ENCODE results near the gene FRMD5.
"Not testable (repeated sequence)": the region's sequence is repeated elsewhere in the genome, so short reads cannot be mapped to it uniquely, and the experiment has no call there.

The FRMD5 gene

DNA sequence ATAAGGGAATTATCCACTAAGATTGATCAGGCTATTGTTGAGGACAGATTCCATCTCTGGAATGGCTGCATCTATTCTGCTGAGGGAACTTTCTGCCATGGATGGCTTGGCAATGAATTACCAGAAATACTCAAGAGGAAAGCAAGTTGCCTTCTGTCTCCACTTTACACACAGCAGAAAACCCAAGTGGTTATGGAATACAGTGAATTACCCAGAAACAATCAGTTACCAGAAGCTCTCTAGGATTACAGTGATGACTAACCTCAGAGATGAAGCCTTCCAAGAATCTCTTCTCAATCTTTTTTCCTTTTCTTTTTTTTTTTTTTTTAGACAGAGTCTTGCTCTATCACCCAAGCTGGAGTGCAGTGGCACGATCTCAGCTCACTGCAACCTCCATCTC, 185.0 kb downstream of the FRMD5 start:
- H3K4me3 ChIP-seq (ENCODE audit: low read depth, low read length): no peak overlapping the region
- TF ChIP-seq CTCF (IDR thresholded peaks at IDR 0.05; ENCODE audit: borderline replicate concordance, insufficient read depth, low read depth, low read length): no peak

- H3K4me3 ChIP-seq (ENCODE audit: low read depth, low read length): no peak overlapping the region
- no peak for TF ChIP-seq CTCF (IDR thresholded peaks at IDR 0.05; ENCODE audit: borderline replicate concordance, insufficient read depth, low read depth, low read length)
Measured at GRCh38 chr15:44009038-44009437, 186.0 kb downstream of the FRMD5 start.

DNA sequence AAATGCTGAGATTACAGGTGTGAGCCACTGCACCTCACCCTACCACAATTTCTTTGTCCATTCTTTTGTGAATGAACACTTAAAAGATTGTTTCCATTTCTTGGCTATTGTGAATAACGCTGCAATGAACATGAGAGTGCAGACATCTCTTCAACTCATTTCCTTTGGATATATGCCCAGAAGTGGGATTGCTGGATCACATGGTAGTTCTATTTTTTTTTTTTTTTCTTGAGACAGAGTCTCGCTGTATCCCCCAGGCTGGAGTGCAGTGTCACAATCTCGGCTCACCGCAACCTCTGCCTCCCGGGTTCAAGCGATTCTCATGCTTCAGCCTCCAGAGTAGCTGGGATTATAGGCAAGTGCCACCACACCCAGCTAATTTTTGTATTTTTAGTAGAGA, 194.8 kb downstream of the FRMD5 start:
- not testable (repeated sequence) for H3K4me3 ChIP-seq (ENCODE audit: low read depth, low read length)

DNA sequence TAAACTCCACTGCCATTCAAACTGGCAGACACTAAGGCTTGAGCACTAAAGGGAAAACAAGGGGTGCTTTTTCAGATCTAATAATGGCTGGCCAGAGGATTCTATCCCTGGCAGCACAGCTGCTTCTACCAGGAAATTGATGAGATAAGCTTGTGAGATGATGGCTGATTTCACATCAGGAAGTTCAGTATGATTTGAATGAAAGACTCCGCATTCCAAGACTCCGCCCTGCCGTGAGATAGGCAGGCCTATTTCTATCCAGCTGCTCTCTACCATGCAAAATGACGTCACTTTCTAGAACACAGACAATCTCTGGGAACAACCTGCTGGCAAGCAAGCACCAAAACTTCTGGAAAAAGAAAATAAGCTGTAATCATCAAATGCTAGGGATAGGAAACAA, 196.5 kb downstream of the FRMD5 start:
- no peak for TF ChIP-seq CTCF (IDR thresholded peaks at IDR 0.05; ENCODE audit: borderline replicate concordance, insufficient read depth, low read depth, low read length)
- H3K4me3 ChIP-seq (ENCODE audit: low read depth, low read length): no peak overlapping the region

GRCh38 chr15:43991206-43991605, 203.9 kb downstream of the FRMD5 start:
- TF ChIP-seq CTCF (IDR thresholded peaks at IDR 0.05; ENCODE audit: borderline replicate concordance, insufficient read depth, low read depth, low read length): no peak
- H3K4me3 ChIP-seq (ENCODE audit: low read depth, low read length): no peak overlapping the region

DNA sequence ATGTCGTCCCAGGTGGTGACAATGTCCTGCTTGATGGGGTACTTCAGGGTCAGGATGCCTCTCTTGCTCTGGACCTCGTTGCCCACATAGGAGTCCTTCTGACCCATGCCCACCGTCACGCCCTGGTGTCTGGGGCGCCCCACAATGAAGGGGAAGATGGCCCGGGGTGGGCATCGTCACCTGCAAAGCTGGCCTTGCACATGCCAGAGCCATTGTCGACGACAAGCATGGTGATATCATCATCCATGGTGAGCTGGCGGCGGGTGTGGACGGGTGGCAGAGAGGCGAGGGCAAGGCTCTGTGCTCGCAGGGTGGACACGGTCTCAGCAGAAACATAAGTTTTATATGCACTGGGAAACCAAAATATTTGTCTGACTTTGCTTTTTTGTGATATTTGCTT, 205.1 kb downstream of the FRMD5 start:
- H3K4me3 ChIP-seq (ENCODE audit: low read depth, low read length): no peak overlapping the region
- no peak for TF ChIP-seq CTCF (IDR thresholded peaks at IDR 0.05; ENCODE audit: borderline replicate concordance, insufficient read depth, low read depth, low read length)

GRCh38 chr15:43988900-43989299, 206.2 kb downstream of the FRMD5 start:
- no peak overlapping the region for H3K4me3 ChIP-seq (ENCODE audit: low read depth, low read length)
- TF ChIP-seq CTCF (IDR thresholded peaks at IDR 0.05; ENCODE audit: borderline replicate concordance, insufficient read depth, low read depth, low read length): no peak

DNA sequence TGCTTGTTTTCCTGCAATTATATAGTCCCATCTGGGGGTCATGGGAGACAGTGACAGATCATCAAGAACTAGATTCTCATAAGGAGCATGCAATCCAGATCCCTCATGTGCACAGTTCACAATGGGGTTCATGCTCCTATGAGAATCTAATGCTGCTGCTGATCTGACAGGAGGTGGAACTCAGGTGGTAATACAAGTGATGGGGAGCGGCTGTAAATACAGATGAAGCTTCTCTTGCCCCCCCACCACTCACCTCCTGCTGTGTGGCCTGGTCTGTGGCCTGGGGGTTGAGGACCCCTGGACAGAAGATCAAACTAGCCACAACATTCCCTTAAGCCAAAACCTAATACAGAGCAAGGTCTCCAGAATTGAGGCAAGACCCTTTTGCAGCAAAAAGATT, 207.1 kb downstream of the FRMD5 start:
- no peak for TF ChIP-seq CTCF (IDR thresholded peaks at IDR 0.05; ENCODE audit: borderline replicate concordance, insufficient read depth, low read depth, low read length)
- H3K4me3 ChIP-seq (ENCODE audit: low read depth, low read length): no peak overlapping the region
